Measurements from ENCODE around the gene HS6ST2.

Gene HS6ST2

DNA sequence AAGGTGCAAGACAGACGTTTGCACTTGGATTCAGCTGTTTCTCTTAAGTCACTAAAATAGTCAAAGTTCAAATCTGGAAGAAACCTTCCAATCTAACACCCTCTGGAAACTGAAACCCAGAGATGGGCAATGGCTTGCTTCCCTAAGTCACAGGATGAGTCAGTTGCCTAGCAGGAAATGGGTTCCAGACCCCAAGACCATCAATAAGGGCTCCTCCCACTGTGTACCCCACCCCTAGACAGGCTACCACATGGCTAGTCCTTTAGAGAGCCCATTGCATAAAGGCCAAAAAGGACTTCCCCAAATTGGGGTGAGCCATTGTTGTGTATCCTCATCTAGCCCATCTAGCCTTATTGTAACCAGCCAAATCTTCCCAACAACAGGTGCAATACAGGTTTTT, 216.2 kb downstream of the HS6ST2 start:
- DNase-seq (ENCODE audit: low read depth in 2 of 2): no peak

DNA sequence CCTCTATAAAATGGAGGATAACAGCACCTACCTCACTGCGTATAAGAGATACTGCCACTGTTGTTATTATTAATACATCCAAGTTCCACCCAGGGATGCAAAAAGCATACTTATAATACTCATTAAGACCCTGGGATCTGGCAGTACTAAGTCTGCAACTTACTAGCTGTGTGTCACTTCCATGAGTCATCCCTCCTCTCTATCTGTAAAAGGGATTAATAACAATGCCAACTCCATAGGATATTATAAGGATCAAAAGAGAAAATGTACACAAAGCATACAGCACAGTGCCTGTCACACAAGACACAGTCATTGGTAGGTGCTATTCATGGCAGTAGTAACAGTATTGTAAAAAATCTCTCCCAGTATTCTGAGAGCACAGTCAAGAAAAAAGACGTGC, 216.7 kb downstream of the HS6ST2 start:
- DNase-seq (ENCODE audit: low read depth in 2 of 2): no peak

DNA sequence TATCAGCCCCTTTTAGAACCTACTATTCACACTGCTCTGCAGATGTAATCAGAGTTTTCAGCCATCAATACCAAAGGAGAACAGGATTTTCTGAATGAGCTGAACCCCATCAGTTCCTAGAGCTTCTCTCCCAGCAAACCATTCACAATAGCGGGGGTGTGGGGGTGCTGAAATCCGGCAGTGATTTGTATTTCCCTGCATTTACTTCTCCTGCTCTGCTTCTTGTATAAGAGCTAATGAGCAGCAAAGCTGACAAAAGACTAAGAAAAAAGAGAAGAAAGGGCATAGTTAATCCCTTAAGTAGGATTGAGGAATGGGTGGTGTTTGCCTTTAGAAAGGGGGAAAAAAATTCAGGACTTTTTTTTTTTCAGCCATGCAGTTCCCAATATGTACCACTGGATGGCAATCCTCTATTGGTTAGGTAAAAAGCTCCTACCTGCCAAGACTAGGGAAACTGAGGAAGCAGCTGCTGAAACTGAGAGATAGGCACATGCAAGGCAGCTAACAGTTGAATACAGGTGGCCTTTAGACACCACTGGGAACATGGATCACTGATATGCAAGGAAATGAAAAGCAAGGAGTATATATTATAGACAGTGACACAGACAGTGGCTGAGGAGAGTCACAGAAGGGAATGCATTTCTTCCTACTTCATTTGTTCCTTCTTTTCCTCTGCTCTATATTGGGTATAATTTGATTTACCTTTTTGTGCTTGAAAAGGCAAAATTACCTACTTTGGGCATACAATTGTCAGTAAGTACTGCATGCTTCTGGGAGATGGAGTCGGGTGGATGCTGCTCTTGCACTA, 217.9 kb downstream of the HS6ST2 start:
- no peak for DNase-seq (ENCODE audit: low read depth in 2 of 2)

DNA sequence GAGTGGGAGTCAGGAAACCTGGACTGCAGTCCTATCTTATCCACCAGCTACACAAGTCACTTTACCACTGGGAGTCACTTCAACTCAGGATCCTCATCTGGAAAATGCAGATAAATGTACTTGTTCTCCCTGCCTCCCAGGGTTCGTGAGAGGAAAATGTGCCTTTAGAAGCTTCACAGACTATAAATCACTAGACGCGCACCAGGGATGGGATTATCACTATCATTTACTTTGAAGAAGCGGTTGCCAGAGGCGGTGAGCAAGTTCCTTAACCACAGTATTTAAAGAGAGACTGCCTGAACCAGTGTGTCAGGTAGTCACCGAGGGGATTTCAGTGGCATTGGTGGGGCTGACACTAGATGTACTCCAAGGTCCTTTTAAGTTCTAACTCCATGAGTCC, 219.5 kb downstream of the HS6ST2 start:
- DNase-seq (ENCODE audit: low read depth in 2 of 2): no peak

DNA sequence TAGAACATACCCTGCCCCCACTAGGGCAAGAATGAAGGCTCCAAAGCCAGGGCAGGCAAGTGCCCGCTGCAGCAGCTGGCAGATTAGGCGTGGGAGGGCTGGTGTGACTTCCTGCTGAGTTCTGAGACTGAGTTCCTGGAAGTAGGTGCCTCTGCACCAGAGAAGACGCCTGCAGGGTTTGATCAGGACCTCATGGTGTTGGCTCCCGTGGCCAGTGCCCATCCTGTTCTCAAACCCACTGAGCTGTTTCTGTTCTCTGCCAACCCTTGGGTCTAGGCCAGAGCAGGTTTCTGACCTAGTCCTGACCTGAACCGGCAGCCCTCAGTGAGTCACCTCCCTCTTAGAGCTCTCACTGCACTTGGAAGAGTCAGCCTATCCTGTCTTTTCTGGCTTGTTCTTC, 220.7 kb downstream of the HS6ST2 start:
- DNase-seq (ENCODE audit: low read depth in 2 of 2): no peak

GRCh38 chrX:132732236-132732635, 226.2 kb downstream of the HS6ST2 start:
- no peak for DNase-seq (ENCODE audit: low read depth in 2 of 2)

GRCh38 chrX:132730726-132731125, 227.7 kb downstream of the HS6ST2 start:
- DNase-seq (ENCODE audit: low read depth in 2 of 2): no peak

- no peak for DNase-seq (ENCODE audit: low read depth in 2 of 2)
Observed at GRCh38 chrX:132730266-132730665, 228.2 kb downstream of the HS6ST2 start.

GRCh38 chrX:132728296-132728695, 230.1 kb downstream of the HS6ST2 start:
- no peak for DNase-seq (ENCODE audit: low read depth in 2 of 2)

GRCh38 chrX:132718431-132718958, 239.9 kb downstream of the HS6ST2 start:
- no peak for DNase-seq (ENCODE audit: low read depth in 2 of 2)

- no peak for DNase-seq (ENCODE audit: low read depth in 2 of 2)
Observed at GRCh38 chrX:132716006-132716405, 242.4 kb downstream of the HS6ST2 start.

- DNase-seq (ENCODE audit: low read depth in 2 of 2): no peak
Observed at GRCh38 chrX:132714913-132715312, 243.5 kb downstream of the HS6ST2 start.

- DNase-seq (ENCODE audit: low read depth in 2 of 2): no peak
Observed at GRCh38 chrX:132712350-132712749, 246.1 kb downstream of the HS6ST2 start.

GRCh38 chrX:132710656-132711155, 247.7 kb downstream of the HS6ST2 start:
- DNase-seq (ENCODE audit: low read depth in 2 of 2): no peak

DNA sequence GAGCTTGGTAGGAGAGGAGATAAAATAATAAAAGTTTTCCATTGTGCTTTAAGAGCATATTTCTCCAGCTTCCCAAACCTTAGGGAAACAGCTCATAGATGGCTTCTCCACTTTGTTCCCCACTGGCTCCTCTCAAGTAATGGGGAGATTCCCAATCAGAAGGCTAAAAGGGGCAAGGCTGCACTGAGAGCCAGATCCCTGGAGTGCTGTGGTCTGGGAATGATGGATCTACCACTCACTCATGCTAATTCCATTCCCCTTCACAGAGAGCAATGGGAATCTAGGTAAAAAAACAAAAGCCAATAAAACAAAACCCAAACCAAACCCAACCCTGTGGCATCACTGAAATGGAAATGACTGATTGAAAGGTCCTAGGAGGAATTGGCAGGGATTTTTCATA, 249.9 kb downstream of the HS6ST2 start:
- DNase-seq (ENCODE audit: low read depth in 2 of 2): no peak

DNA sequence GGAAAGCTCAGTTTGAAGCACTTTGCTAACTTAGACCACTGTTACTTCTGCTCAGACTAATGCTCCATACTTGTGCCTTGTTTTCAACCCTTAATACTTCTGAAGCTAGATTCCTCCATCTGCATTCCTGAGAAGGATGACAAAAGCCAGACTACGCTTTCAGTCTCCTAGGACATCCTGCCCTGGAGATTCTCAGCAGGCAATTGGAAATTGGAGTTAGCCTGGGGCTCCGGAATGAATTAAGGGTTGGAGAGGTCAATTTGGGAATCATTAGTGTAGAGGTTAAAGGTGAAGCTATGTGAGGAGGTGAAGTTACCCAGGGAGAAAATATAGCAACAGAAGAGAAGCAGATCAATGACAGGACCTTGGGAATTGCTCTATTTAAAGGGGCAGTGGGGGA, 253.7 kb downstream of the HS6ST2 start:
- no peak for DNase-seq (ENCODE audit: low read depth in 2 of 2)

DNA sequence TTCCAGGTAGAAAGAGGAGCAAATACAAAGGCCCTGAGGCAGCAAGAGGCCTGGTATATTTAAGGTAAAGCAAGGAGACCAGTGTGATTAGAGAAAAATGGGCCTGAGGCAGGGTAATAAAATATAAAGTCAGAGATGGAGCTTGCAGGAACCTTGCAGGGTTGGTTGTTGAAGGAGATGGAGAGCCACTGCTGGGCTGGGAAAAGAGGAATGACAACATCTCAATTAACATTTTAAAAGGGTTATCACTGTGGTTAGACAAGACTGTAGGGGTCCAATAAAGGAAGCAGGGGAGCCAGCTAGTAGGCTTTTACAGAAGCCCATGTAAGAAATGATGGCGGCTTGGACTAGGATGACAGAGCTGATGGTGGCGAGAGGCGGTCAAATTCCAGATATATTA, 264.0 kb downstream of the HS6ST2 start:
- no peak for DNase-seq (ENCODE audit: low read depth in 2 of 2)

- no peak for DNase-seq (ENCODE audit: low read depth in 2 of 2)
Observed at GRCh38 chrX:132692526-132692925, 265.9 kb downstream of the HS6ST2 start.

DNA sequence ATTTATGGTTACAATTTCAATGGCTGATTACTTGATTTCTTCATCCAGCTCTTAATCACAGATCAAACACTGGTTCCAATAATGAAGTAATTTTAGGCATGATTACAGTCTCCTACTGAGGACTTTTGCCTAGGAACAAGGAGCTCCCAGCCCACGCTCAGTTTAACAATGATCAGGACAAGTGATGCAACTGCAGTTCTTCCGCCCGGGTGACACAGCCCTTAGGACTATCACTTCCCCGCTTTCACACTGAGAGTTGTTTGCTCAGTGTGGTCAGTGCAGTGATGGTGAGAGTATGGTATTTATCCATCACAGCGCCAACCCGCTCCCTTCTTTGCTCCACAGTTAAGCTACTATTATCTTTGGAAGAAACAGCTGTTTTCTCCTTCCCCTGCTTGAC, 266.4 kb downstream of the HS6ST2 start:
- no peak for DNase-seq (ENCODE audit: low read depth in 2 of 2)

GRCh38 chrX:132689612-132690563, 268.5 kb downstream of the HS6ST2 start:
- no peak for DNase-seq (ENCODE audit: low read depth in 2 of 2)

DNA sequence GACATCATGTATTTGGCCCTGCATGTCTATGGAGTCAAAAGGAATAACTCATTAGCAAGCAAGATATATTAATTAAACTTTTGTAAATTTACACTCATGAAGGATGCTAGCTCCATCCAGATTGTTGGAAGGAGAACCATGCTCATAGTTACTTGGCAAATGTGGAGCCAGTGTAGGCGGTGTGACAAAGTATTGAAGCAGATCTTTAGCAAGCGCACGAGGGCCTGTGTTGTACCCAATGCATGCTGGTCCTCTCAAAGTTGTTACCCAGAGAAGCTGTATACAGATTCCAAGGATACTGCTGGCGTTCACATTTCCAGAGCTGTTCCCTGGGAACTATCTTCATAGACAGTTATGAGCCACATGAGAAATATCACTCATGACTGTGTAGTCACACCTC, 273.2 kb downstream of the HS6ST2 start:
- no peak for DNase-seq (ENCODE audit: low read depth in 2 of 2)

GRCh38 chrX:132677233-132677716, 281.2 kb downstream of the HS6ST2 start:
- no peak for DNase-seq (ENCODE audit: low read depth in 2 of 2)
